Rectal smooth muscle tissue (tissue), 1 donor: ENCODE data around the gene SCRT2.
"Not testable (repeated sequence)": the region's sequence is repeated elsewhere in the genome, so short reads cannot be mapped to it uniquely, and the experiment has no call there.

Experiments
- H3K27ac ChIP-seq: one replicate; pipeline ENCODE4 v1.7.0; 2013; ENCODE audit warnings: low read depth, low read length, inconsistent platforms
- H3K27me3 ChIP-seq: one replicate; pipeline ENCODE4 v1.7.0; 2013; ENCODE audit warnings: low read length; ENCODE audit not compliant: control insufficient read depth, insufficient read depth
- H3K36me3 ChIP-seq: one replicate; pipeline ENCODE4 v1.7.0; 2013; ENCODE audit warnings: low read length; ENCODE audit not compliant: control insufficient read depth, insufficient read depth
- H3K4me1 ChIP-seq: one replicate; pipeline ENCODE4 v1.7.0; 2013; ENCODE audit warnings: low read length; ENCODE audit not compliant: control insufficient read depth, insufficient read depth
- H3K4me3 ChIP-seq: one replicate; pipeline ENCODE4 v1.7.0; 2013; ENCODE audit warnings: low read length
- H3K9ac ChIP-seq: one replicate; pipeline ENCODE4 v1.7.0; 2013; ENCODE audit warnings: low read length

Gene SCRT2

GRCh38 chr20:675453-676314 lies at the start of gene SCRT2:
SCRT2 (minus strand) TSS chr20:675802; CDS start chr20:675601, 201 bp downstream.
- H3K27me3 ChIP-seq, result peaks cover 4% of the 10 kb centered on the region
- H3K4me1 ChIP-seq, result no peaks in the 10 kb centered on the region
- H3K9ac ChIP-seq, result no peak within 1 kb of the TSS
- H3K36me3 ChIP-seq, result no peaks in the 10 kb centered on the region
- peak within 1 kb of the TSS; percentile 12 for H3K4me3 ChIP-seq
- H3K27ac ChIP-seq, result no peak within 1 kb of the TSS

DNA sequence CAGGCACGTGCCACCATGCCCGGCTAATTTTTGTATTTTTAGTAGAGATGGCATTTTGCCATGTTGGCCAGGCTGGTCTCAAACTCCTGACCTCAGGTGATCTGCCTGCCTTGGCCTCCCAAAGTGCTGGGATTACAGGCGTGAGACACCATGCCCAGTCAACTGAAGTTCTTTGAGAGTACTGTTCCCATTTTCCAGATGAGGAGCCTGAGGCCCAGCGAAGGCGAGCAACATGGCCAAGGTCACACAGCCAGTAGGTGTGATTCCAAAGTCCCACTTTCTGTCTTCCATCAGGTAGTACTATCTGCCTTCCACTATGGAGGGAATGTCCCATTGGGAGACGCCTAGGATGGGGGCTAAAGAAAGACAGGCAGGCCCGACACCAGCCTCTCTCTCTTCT lies 49.2 kb upstream of the SCRT2 start:
- not testable (repeated sequence) for H3K9ac ChIP-seq, H3K4me3 ChIP-seq, H3K36me3 ChIP-seq, H3K27ac ChIP-seq, H3K4me1 ChIP-seq
- peaks cover 12% of the 10 kb centered on the region for H3K27me3 ChIP-seq

DNA sequence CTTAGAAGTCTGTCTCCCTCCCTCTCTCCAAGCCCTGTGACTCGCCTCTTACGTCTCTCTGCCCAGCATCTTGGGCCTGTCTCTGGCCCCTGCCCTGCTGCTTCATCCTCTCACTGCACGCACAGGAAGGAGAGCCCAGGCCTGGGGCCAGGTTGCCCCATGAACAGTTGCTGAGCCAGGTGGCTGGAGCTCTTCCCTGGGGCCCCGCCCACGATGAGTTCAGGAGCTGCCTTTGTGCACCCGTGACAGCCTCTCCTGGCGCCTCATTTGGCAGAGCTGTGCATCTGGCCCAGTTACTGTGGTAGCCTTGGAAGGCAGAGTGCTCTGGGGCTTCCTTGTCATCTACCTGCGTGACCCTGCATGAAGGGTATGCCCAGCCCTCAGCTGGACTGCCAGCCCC lies 48.2 kb upstream of the SCRT2 start:
- Histone ChIP-seq H3K4me1 (no peaks in the 10 kb centered on the region), H3K4me3 (no peak overlapping the region), H3K36me3 (no peaks in the 10 kb centered on the region), H3K27me3 (peaks cover 9% of the 10 kb centered on the region), H3K9ac (no peak overlapping the region), H3K27ac (no peak overlapping the region)

- H3K36me3 ChIP-seq, result no peaks in the 10 kb centered on the region
- no peak overlapping the region for H3K27ac ChIP-seq
- no peak overlapping the region for H3K4me3 ChIP-seq
- no peaks in the 10 kb centered on the region for H3K4me1 ChIP-seq
- H3K9ac ChIP-seq, result no peak overlapping the region
- peaks cover 5% of the 10 kb centered on the region for H3K27me3 ChIP-seq
Measured at GRCh38 chr20:722822-723644, 47.4 kb upstream of the SCRT2 start.

GRCh38 chr20:721876-722275 lies 46.3 kb upstream of the SCRT2 start:
- no peak overlapping the region for H3K4me3 ChIP-seq
- peaks cover 5% of the 10 kb centered on the region for H3K27me3 ChIP-seq
- no peak overlapping the region for H3K27ac ChIP-seq
- no peaks in the 10 kb centered on the region for H3K36me3 ChIP-seq
- H3K9ac ChIP-seq, result no peak overlapping the region
- no peaks in the 10 kb centered on the region for H3K4me1 ChIP-seq

GRCh38 chr20:719816-720215 lies 44.2 kb upstream of the SCRT2 start:
- Histone ChIP-seq H3K27ac (no peak overlapping the region), H3K4me3 (no peak overlapping the region), H3K4me1 (no peaks in the 10 kb centered on the region), H3K36me3 (no peaks in the 10 kb centered on the region), H3K27me3 (peaks cover 2% of the 10 kb centered on the region), H3K9ac (no peak overlapping the region)

GRCh38 chr20:719068-719467 lies 43.5 kb upstream of the SCRT2 start:
- Histone ChIP-seq H3K9ac (no peak overlapping the region), H3K4me3 (no peak overlapping the region), H3K27ac (no peak overlapping the region), H3K4me1 (no peaks in the 10 kb centered on the region), H3K36me3 (no peaks in the 10 kb centered on the region), H3K27me3 (peaks cover 2% of the 10 kb centered on the region)

- Histone ChIP-seq H3K27ac (no peak overlapping the region), H3K9ac (no peak overlapping the region), H3K36me3 (no peaks in the 10 kb centered on the region), H3K4me3 (no peak overlapping the region), H3K4me1 (no peaks in the 10 kb centered on the region), H3K27me3 (no peaks in the 10 kb centered on the region)
Measured at GRCh38 chr20:717832-718231, 42.2 kb upstream of the SCRT2 start.

DNA sequence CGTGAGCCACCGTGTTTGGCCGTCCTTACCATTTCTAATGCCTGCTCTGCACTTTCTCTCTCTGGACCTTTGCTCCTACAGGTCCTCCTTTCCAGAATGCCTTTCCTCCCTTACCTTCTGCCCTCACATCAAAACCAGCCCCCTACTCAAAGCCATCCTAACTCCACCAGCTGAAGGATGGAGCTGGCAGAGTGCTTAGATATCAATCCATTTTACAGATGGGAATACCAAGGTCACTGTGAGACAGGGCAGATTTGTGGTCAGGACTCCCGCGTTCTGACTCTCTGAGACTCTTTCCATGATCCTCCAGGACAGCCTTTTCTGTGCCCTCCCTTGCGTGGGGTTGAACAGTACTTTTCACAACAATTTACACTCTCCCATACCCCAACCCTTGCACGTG lies 41.7 kb upstream of the SCRT2 start:
- Histone ChIP-seq H3K9ac (no peak overlapping the region), H3K27me3 (no peaks in the 10 kb centered on the region), H3K4me1 (no peaks in the 10 kb centered on the region), H3K36me3 (no peaks in the 10 kb centered on the region), H3K27ac (no peak overlapping the region), H3K4me3 (no peak overlapping the region)

DNA sequence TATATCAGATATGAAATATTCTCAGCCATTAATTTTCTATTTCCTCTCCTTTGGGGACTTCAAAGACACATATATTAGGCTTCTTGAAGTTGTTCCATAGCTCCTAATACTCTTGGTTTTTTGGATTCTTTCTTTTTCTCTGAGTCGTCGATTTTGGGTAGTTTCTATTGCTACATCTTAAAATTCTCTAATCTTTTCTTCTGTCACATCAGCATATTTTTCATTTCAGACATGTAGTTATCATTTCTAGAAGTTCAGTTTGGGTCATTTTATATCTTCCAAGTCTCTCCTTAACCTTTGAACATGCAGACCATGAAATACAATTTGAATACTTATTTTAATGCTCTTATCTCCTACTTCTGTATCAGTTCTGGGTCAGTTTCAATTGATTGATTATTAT lies 38.9 kb upstream of the SCRT2 start:
- Histone ChIP-seq H3K9ac (no peak overlapping the region), H3K27me3 (peaks cover 6% of the 10 kb centered on the region), H3K36me3 (no peaks in the 10 kb centered on the region), H3K4me3 (no peak overlapping the region), H3K4me1 (no peaks in the 10 kb centered on the region), H3K27ac (no peak overlapping the region)

GRCh38 chr20:711576-711975 lies 36.0 kb upstream of the SCRT2 start:
- no peak overlapping the region for H3K27ac ChIP-seq
- H3K9ac ChIP-seq, result no peak overlapping the region
- no peaks in the 10 kb centered on the region for H3K4me1 ChIP-seq
- peaks cover 12% of the 10 kb centered on the region for H3K27me3 ChIP-seq
- H3K36me3 ChIP-seq, result no peaks in the 10 kb centered on the region
- no peak overlapping the region for H3K4me3 ChIP-seq

DNA sequence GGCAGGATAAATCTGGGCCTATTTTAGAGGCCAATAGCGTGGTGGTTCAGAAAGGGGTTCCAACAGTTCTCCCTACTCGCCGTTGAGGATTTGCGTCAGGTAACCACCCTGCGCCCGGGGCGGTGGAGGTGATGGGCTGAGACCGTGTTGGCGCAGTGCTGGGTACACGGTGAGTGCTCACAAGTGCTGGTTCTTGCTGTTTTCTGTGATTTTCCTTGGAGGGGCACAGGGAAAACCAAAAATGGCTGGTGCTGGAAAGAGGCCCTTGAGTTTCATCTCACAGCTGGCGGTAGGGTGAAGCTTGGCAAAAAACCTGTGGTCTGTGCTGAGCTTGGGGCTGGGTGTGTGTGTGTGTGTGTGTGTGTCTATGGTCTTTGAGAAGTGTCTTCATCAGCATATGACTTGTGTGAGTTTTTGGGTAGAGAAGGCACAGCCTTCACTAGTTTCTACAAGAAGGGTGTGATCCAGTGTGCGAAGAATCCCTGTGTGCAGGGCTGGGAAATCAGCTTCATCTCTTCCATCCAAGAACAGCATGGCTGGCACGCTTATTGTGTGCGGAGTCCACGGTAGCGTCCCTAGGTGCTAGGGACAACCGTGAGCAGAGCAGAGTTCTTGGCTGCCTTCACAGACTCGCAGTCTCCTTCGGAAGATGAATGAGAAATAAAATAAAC lies 35.3 kb upstream of the SCRT2 start:
- H3K27ac ChIP-seq, result no peak overlapping the region
- H3K27me3 ChIP-seq, result peaks cover 12% of the 10 kb centered on the region
- no peak overlapping the region for H3K9ac ChIP-seq
- H3K4me1 ChIP-seq, result no peaks in the 10 kb centered on the region
- H3K4me3 ChIP-seq, result no peak overlapping the region
- no peaks in the 10 kb centered on the region for H3K36me3 ChIP-seq
